GM21528 (cell line): Measurements from ENCODE around the gene PLXNA4.

Source experiments
- ATAC-seq: cut with Tn5 transposase; IDR thresholded peaks from one replicate; pipeline ENCODE4 v1.9.1; 2021; ENCODE audit warnings: mild to moderate bottlenecking, moderate library complexity; ENCODE audit not compliant: unreplicated experiment, low FRiP score

Gene PLXNA4

DNA sequence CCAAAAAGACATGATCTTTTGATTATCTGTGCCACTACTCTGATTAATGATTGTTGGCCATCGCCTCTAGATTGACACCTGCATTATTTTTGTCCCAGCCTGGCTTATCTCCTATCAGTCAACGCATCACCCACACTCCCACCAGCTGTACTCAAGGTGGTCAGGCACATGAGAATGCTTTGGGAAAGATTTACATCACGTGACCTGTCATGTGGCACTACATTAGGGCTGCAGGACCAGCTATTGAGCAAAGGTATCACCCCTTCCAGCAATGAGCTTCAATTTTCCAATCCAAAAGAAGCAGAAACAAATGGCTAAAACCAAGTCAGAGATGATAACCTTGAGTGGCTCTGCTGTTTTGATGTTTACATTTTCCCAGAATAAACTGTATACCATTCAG is 204.3 kb downstream of the PLXNA4 start:
- no peak for ATAC-seq

DNA sequence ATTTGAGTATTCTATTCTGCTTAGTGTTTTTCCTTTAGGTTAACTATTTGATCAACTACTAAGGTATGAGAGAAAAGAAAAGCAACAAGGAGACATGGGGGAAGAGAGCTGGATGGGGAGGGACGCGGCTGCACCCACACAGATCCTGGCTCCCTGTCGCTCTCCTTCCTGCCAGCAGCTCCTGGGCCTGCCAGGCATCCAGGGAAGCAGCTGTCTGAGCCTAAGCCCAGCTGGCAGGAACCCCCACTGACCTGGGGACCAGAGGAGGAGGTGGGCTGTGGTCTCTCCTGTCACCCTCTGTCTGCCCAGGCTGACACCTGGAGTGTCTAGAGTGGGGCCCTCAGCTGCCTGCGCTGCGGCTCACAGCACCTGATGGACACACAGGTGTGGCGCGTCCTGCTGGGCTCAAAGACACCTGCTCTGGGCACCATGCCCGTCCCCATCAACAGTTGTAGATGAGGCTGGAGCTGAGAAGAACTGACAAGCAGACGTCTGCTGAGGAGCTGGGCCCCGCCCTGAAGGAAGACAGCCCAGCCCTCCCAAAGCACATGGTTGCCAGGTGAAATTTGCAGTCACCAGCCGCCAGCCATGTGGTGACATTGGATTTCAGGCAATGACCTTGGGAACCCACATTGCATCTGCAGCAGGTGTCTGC is 207.9 kb downstream of the PLXNA4 start:
- ATAC-seq = no peak

DNA sequence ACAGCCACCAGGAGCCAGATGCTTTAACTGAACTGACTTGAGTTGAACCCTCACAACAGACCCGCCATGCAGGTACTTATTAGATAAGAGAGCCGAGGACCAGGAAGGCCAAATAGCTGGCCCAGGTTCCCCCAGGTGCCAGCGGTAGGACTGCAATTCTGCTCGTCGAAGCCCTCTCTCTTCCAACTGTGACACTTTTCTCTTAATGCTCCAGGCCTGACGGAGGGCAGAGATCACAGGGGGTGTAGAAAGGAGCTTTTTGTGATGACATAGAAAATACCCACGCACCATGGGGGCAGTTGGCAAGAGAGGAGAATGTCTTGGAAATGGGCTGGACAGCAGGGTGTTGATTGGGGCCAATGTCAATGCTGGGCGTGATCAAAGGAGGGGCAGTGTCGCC is 208.5 kb downstream of the PLXNA4 start:
- no peak for ATAC-seq

DNA sequence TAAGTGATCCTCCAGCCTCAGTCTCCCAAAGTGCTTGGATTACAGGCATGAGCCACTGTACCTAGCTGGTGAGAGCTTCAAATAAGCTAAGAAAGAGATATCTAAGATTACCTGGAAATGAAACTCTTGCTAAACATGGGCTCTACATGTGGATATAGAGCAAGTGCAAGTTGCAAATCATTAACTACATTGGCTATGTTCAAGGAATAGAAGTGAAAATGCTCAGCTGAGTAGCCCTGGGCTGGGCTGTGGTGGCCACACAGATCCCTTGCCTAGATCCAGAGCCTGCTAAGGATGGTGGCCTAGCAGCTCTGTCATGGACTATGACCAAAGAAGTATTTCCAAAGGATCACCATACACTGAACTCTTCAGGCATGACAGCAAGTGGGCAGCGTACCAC is 209.3 kb downstream of the PLXNA4 start:
- ATAC-seq = no peak

DNA sequence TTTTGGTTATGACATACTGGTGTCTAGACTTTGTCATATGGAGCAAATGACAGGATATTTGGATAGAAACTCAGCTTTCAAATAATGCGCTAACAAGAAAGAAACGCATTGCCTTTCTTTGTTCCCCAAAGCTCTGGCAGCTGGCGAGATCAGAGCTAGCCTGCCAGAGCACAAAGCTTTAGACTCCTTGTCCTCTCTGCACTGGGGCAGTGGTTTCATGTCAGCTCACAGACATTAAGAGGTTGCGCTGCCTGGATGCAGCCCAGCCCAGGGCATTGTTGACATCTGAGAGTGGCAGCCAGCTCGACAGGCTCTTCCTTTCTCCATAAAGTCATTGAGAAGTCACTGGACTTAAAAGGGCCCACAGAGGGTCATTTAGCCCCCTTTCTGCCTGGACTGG is 212.0 kb downstream of the PLXNA4 start:
- no peak for ATAC-seq

DNA sequence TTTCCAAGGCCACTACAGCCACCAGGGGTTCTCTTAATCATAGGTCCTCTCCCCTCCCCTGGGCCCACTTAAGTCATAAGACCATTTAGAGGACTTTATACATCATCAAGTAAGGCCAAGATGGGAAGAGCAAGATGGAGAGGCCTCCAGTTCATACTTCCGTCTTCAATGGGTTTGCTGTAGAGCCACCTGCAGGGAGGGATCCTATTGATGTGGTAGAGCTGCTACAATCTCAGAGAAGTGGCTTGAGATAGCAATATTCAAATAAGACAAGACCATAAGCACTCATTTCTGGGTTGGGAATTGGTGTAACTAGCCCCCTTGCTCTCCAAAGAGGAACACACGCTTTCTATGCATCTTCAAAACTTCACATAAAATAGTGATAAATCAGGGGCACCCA is 214.2 kb downstream of the PLXNA4 start:
- ATAC-seq = no peak

DNA sequence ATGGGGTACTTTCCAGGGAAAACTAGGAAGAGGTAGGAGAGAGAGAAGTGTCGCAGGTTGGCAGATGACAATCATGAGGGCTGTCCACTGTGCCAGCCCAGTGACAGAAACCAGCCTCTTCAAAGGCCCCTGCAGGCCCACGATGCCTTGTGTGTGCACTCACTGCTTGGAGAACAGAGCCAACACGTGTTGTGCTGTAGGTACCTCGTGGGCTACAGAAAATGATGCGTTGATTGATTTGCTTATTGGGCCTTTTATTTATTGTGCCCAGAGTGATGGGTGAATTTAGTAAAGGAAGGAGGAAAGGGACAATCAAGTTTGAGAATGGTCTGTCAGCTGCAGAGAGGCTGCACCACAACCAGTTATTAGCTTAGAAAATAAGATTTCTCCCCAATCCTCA is 215.1 kb downstream of the PLXNA4 start:
- ATAC-seq = no peak

DNA sequence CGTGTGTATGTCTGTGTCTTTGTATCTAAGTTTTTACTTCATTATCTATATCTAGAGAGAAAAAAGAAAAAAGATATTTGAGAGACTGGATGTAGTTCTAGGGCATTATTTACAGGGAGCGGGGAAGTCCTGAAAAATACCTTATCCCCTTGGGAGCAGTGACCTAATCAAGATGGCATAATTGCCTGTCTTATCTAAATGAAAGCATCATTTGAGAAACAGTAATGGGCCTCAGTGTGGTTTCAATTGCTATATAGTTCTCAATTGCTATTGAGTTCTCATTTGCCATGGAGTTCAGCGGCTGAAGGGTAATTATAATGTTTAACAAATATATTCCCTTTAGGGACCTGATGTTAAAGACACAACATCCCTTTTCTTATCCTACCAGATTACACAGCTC is 216.5 kb downstream of the PLXNA4 start:
- no peak for ATAC-seq

DNA sequence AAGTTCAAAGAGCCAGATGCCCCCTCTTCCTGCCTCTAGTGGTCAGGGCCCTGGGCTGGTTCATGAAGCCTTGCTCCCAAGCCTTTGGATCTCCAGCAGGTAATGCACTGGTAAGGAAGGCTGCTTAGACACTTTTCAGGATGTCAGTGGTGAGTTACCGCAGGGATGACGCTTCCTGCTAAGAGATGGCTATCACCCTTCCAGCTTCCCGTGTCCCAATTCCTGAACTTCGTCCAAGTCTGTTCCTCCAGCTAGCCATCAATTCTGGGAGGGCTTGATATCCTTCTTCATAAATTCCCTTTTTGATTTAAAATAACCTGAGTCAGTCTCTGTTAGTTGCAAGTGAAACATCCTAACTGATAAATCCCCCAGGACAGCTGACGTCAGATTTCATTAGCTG is 221.2 kb downstream of the PLXNA4 start:
- no peak for ATAC-seq

DNA sequence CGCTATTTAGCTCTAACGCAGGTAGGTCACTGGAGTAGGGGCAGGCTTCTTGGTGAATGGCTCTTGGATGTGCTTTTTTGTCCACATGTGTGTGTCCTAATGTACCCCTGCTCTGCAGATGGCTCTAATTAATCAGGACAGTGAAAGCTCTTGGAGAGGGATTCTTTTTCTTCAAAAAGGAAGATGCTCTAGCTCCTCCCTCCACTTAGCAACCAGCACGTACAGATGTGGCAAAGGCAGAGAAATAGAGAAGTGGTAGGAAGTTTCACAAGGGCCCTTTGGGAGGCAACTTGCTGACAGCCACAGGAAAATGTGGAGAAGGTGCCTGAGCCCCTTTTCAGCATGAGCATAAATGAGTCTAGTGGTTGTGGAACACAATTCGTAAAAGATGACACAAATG is 221.7 kb downstream of the PLXNA4 start:
- ATAC-seq = no peak

DNA sequence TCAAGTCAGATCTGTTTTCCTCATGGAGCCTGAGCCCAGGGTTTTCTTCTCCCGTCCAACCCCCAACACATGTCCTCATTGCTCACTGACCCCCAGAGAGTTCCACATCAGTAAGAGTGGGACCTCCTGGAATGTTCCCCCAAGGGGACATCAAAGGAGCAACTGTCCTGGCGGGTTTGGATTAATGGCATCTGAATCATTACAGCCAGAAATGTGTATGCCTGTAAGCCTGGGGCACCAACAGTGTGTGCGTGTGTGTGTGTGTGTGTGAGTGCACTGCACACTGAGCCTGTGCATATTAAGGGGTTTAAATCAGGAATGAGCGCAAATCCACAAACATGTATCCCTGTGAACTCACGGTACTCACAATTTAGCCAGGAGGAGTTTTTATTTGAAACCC is 222.3 kb downstream of the PLXNA4 start:
- ATAC-seq = no peak

DNA sequence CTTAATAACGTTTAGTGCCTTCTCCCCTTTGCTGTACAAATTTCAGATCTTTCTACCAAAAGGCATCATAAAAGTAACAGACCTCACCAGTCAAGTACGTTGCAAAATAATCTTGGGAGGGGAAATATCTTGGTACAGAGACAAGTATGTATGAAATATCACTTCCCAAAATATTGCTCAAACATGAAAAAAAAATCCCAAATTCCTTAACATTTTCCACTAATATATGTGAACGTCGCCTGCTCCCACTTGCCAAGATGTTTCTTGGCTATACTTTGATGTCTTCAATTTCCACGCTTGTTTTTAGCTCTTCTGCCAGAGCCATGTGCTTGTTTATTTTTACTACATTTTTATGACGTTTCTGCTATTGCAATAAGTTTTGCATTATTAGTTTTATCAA is 223.5 kb downstream of the PLXNA4 start:
- no peak for ATAC-seq

DNA sequence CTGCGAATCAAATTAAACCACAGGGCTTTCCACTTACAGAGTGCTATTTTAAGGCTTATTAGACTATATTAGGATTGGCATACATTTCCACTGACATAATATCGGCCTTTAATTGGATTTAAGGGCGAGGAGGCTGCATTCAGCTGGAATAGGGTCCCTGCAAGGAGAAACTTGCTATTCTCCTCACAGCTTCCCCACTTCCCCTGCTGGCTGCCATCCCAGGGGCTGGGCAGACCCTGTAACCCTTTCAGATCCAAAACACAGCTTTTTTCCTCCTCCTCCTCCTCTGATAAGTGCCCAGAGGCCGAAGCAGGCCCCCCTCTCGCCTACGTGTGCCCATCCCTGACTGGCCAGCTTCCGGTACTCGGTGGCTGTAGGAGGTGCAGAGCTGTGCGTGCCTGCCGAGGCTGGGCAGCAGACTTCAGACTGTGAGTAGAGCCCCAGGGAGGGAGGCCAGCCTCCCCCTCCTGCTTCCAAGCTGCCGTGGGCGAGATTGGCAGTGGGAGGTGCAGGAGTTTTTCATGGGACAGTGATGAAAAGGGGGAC is 224.2 kb downstream of the PLXNA4 start:
- ATAC-seq = no peak

DNA sequence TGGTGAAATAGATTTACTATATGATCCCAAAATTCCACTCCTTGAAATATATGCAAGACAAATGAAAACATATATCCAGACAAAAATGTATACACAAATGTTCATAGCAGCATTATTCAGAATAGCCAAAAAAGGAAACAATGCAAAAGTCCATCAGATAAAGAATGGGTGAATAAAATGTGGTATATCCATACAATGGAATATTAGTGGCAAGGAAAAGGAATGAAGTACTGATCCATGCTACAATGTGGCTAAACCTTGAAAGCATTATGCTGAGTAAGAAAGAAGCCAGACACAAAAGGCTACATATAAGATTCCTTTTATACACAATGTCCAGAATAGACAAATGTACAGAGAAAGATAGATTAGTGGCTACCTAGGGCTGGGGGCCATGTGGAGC is 225.5 kb downstream of the PLXNA4 start:
- ATAC-seq = no peak

DNA sequence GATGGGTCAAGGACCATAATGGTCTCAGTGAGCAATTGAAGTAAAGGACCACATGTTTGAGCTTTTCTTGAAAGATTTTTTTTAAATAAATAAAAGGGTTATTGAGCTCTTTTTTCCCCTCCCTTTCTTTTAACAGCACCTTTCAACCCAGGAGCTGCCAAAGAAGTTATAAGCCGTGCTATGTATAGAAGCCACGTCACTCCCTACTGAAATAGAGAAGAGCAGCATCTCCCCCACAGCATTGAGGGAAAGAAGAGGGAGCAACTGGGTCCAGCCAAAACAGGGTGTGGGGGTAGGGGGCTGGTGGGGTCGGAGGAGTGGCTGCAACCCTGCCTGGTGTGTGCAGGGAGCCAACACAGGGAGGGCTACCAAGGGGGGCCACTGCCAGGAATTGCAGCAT is 227.2 kb downstream of the PLXNA4 start:
- no peak for ATAC-seq

DNA sequence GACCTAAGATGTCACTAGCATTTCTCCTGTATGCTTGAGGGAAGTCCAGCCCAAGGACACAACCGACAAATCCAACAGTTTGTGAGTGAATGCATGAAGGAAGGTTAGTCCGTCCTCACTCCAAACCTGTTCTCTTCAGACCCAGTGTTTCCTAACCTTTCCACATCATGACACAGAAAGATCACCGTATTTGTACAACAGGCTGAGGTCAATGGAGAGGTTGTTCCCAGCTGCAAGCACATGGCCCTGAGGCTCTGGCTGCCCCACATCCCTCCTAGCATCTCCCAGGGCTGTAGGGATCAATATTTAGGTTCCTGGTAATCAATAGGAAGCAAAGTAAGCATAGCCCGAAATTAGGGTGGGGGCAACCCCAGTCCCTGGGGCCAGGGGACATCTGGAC is 227.9 kb downstream of the PLXNA4 start:
- no peak for ATAC-seq

DNA sequence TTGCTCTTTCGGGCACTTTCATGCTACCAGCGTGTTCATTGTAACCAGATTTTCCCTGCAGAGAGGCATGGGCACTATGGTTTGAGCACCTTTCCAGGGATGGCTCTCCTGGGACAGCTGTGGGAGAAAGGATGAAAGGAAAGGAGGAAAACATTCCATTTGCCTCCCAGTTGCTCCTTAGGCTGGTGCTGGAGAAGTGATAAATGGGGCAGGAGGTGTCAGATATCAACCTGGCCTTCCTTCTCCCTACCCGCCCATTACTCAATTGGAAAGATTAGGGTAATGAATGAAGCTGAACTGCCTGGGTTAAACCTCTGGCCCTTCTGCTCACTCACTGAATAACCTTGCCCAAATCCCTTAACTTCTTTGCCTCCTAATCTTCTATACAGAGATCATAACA is 228.4 kb downstream of the PLXNA4 start:
- ATAC-seq = no peak

DNA sequence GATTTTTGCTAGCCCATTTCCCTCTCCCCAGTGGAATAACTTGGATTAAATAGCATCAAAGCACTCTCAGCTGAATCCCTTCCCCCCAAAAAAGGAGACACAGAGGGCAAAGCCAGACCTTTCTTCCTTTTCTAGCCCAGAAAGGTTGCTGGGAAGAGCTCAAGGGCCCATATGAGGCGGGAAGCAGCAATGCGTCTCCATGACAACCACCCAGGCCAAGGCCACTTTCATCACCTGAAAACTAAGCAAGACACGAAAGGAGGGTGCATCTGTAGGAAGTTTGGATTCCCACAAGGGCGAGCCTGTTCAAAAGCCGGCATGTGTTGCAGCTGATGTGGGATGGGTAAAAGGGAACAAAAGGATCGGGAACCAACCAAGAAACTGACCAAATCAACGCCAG is 229.1 kb downstream of the PLXNA4 start:
- no peak for ATAC-seq

DNA sequence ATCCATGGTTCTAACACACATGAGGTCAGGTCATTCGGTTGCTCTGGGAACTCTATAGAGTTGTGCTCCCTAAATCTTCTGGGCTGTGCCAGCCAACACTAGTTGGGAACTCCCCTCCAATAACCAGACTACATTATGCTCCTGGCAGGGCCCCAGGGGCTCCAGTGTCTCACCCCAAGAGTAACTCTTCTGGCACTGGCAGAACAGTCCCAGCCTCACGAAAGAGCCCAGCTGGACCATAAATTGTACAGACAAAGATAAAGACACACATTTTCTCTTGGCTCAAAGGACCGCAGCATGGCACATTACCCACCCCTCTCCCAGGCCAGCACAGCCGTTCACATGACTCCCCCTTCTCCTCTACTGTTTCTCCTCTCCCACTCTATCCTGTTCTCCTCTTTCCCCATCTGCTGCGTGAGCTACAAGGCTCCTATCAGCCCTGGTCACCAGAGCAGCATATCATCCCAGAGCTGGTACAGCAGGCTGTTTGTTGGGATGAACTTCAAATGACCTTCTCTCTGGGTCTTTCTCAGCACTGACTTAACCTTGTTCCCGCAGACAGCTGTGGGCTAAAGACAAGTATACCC is 230.6 kb downstream of the PLXNA4 start:
- no peak for ATAC-seq

DNA sequence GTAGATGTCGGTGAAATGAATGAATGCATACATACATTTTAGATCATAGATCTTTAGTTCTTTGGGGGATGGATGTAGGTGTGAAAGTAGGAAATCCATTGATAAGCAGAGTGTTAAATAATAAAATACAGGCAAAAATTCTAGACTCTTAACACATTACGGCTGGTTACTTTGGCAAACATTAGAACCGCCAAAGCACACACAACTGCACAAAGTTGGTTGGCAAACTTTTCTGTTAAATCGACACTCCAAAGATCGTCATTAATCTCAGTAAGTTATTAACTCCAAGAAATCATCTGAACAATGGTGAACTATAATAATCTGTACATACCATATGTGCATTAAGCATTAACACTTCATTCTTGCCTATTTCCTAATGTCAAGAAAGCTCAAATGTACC is 231.2 kb downstream of the PLXNA4 start:
- no peak for ATAC-seq

DNA sequence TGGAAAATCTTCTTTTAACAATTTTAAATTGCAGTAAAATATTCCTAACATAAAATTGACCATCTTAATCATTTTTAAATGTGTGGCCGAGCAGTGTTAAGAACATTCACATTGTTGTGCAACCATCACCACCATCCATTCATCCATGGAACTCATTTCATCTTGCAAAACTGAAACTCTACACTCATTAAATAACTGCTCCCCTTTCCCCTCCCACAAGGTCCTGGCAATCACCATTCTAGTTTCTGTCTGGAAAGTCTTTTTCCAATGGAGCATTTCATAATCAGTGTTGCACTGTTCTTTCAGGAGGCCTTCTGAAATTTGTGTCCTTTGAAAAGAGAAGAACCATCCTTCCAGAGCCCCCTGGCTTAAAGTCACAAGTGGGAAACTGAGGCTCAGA is 233.1 kb downstream of the PLXNA4 start:
- ATAC-seq = no peak

DNA sequence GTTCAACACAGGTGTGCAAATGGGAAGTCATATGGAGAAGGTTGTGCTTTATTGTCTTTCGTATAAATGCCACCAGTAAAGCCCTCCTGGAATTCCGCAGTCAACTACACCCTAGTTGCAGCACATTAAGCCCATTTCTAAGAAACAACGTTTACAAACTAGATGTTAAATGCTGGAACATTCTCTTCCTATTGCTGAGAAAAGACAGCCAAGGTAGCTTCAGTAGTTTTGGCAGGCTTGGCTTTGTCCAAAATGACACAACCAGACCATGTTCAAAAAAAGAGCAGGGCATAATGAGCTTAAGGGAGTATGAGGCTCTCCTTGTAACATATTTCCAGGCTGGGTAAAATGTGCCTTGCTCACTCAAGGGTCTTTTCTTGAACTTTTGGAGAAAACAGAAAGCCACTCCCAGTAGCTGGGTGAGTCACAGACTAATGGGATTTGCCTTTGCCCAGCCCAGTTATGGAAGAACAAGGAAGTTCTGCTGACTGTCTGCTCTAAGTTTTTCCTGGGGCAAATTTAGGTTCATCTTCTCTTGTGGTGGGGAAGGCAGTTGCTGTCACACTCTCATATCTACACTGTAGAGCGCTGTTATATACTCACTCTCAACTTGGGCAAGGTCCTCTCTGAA is 238.7 kb downstream of the PLXNA4 start:
- no peak for ATAC-seq
